Neural progenitor cell (in vitro differentiated cells): ENCODE measurements around the gene PLB1.

Source experiments
- EZH2phosphoT487 ChIP-seq: fragments of 200-600 bp; sonication (generic); IDR thresholded peaks from 2 replicates; pipeline ENCODE4 v1.6.1; 2017; ENCODE audit warnings: antibody characterized with exemption
- TF ChIP-seq, protein P1 (sequence below): fragments of 200-600 bp; sonication (generic); IDR thresholded peaks from 2 replicates; pipeline ENCODE4 v1.5.1; 2017; ENCODE audit warnings: antibody characterized with exemption, mild to moderate bottlenecking

DNA sequence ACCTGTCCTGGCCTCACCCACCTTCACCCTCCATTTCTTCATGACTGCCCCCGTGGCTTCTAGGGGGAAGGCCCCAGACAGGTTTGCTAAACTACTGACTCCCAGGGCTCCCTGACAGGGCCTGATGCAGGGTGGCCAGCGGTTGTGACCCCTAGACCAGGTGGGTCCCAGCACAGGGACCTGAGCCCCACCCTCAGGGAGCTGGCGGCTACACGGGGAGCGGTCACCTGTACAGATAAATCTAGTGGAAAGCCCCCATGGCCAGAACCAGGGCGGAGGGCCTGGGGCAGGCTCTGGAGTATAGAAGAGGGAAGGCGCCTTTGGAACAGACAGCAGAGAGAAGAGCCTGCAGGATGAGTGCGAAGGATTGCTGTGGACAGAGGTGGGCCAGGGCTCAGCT lies 42.5 kb upstream of the PLB1 start:
- TF ChIP-seq, protein P1, sequence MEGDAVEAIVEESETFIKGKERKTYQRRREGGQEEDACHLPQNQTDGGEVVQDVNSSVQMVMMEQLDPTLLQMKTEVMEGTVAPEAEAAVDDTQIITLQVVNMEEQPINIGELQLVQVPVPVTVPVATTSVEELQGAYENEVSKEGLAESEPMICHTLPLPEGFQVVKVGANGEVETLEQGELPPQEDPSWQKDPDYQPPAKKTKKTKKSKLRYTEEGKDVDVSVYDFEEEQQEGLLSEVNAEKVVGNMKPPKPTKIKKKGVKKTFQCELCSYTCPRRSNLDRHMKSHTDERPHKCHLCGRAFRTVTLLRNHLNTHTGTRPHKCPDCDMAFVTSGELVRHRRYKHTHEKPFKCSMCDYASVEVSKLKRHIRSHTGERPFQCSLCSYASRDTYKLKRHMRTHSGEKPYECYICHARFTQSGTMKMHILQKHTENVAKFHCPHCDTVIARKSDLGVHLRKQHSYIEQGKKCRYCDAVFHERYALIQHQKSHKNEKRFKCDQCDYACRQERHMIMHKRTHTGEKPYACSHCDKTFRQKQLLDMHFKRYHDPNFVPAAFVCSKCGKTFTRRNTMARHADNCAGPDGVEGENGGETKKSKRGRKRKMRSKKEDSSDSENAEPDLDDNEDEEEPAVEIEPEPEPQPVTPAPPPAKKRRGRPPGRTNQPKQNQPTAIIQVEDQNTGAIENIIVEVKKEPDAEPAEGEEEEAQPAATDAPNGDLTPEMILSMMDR: no peak
- TF ChIP-seq EZH2phosphoT487: no peak
